ENCODE results near the gene STAG3.
A peak's percentile ranks its signal among the peaks of the same experiment; 100 is the strongest.
"Not testable (repeated sequence)": the region's sequence is repeated elsewhere in the genome, so short reads cannot be mapped to it uniquely, and the experiment has no call there.

STAG3 gene

DNA sequence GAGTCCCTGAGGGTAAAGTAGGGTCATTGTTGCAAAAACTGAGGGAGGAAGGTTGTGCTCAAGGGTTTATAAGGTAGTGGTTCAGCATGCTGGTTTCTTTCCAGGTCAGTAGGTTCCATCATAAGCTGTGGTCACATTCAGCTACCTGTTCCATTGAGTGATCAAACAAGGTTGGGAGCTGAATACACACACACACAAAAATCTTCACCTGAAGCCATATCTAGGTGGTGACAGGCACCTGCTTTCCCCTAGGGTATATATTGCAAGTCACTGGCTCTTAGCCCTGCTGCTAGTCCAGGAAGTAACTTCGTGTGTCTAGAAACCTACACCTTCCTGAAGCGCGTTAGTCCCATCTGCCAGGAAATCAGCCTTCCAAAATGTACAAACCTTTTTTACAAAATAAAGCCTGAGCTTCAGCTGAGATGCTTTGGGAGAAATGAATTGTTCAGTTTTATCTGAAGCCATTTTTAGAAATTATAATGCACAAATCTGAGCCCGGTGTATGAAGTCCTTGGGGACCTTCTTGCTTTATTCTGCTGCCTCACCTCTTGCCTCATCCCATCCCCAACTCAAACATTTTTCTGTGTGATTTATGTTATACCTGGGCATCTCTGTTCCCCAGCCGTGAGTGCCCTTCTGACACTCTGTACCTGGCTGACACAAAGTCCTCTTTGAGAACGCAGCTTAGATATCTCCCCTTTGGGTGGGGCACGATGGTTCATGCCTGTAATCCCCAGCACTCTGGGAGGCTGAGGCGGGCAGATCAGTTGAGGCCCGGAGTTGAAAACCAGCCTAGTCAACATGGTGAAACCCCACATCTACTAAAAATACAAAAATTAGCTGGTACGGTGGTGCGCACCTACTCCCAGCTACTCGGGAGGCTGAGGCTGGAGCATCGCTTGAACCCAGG is 39.6 kb upstream of the STAG3 start:
- no peak for DNase-seq (ENCODE audit: low spot score)
- Histone ChIP-seq H3K27ac (no peak overlapping the region), H3K4me3 (no peak overlapping the region)
- TF ChIP-seq, protein P1, sequence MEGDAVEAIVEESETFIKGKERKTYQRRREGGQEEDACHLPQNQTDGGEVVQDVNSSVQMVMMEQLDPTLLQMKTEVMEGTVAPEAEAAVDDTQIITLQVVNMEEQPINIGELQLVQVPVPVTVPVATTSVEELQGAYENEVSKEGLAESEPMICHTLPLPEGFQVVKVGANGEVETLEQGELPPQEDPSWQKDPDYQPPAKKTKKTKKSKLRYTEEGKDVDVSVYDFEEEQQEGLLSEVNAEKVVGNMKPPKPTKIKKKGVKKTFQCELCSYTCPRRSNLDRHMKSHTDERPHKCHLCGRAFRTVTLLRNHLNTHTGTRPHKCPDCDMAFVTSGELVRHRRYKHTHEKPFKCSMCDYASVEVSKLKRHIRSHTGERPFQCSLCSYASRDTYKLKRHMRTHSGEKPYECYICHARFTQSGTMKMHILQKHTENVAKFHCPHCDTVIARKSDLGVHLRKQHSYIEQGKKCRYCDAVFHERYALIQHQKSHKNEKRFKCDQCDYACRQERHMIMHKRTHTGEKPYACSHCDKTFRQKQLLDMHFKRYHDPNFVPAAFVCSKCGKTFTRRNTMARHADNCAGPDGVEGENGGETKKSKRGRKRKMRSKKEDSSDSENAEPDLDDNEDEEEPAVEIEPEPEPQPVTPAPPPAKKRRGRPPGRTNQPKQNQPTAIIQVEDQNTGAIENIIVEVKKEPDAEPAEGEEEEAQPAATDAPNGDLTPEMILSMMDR (IDR thresholded peaks at IDR 0.05), result no peak

DNA sequence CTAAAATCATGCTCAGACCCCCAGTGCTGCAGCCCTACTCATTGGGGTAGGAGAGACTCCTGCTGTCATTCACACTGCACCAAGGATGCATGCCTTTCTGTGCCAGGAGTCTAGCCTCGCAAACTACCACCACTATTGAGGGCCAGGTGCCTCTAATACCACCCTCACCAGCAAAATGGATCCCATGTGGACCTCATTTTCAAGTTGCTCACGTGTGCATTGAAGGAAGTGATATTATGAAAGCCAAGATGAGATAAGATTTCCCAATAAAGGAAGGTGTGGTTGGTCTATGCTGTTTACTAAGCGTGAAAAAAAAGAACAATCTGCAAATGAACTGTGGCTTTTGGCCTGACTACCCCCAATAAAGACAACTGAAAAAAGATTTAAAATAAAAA is 36.2 kb upstream of the STAG3 start:
- no peak for DNase-seq (ENCODE audit: low spot score)
- TF ChIP-seq, protein P1 (IDR thresholded peaks at IDR 0.05), result no peak
- Histone ChIP-seq H3K4me3 (no peak overlapping the region), H3K27ac (no peak overlapping the region)

DNA sequence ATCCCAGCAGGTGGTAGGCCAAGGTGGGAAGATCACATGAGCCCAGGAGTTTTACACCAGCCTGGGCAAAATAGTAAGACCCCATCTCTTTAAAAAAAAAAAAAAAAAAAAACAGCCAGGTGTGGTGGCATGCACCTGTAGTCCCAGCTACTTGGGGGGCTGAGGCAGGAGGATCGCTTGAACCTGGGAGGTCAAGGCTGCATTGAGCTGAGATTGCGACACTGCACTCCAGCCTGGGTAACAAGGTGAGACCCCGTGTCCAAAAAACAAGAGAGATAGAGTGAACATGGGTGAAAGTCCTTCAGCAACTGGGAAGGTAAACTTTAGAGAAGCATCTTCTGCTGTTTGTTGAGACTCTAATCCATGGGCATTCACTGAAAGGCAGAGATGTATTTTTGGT is 35.3 kb upstream of the STAG3 start:
- Histone ChIP-seq H3K27ac (no peak overlapping the region), H3K4me3 (no peak overlapping the region)
- TF ChIP-seq, protein P1 (IDR thresholded peaks at IDR 0.05), result no peak
- DNase-seq (ENCODE audit: low spot score), result no peak

DNA sequence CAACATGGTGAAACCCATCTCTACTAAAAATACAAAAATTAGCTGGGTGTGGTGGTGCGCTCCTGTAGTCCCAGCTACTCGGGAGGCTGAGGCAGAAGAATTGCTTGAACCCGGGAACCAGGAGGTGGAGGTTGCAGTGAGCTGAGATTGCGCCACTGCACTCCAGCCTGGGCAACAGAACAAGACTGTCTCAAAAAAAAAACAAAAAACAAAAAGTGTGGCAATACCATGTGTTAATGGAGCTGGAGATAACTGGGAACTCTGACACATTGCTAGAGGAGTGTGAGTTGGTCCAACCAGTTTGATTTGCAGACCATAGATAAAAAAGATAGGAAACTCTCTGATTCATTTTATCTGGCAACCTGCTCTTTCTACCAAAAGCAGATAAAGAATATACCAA is 31.4 kb upstream of the STAG3 start:
- not testable (repeated sequence) for H3K4me3 ChIP-seq; DNase-seq (ENCODE audit: low spot score); H3K27ac ChIP-seq

DNA sequence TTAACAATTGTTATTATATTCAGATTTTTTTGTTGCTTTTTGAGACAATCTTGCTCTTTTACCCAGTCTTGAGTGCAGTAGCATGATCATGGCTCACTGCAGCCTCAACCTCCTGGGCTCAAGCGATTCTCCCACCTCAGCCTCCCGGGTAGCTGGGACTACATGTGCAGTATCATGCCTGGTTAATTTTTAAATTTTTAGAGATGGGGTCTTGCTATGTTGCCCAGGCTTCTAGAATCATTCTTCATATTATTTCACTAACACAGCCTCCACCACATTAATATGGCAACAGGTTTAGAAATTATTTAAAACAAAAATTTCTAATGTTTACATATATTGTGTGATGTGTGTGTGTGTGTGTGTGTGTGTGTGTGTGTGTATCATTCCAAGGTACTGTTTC is 30.4 kb upstream of the STAG3 start:
- Histone ChIP-seq H3K4me3 (no peak overlapping the region), H3K27ac (no peak overlapping the region)
- DNase-seq (ENCODE audit: low spot score), result no peak
- TF ChIP-seq, protein P1 (IDR thresholded peaks at IDR 0.05), result no peak

DNA sequence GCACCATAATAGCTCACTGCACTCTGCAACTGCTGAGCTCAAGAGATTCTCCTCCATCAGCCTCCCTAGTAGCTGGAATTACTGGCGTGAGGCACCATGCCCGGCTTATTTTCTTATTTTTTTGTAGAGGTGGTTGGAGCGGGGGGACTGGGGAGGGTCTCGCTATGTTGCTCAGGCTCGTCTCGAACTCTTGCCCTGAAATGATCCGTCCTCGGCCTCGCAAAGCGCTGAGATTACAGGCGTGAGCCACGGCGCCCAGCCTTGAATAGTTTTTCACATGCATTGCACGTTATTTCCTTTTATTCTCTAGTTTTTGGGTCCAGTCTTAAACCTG is 29.5 kb upstream of the STAG3 start:
- TF ChIP-seq, protein P1 (IDR thresholded peaks at IDR 0.05), result no peak
- H3K27ac ChIP-seq, result peak overlapping the region; percentile 85 to 96
- no peak for DNase-seq (ENCODE audit: low spot score)
- peak overlapping the region; percentile 99 for H3K4me3 ChIP-seq

DNA sequence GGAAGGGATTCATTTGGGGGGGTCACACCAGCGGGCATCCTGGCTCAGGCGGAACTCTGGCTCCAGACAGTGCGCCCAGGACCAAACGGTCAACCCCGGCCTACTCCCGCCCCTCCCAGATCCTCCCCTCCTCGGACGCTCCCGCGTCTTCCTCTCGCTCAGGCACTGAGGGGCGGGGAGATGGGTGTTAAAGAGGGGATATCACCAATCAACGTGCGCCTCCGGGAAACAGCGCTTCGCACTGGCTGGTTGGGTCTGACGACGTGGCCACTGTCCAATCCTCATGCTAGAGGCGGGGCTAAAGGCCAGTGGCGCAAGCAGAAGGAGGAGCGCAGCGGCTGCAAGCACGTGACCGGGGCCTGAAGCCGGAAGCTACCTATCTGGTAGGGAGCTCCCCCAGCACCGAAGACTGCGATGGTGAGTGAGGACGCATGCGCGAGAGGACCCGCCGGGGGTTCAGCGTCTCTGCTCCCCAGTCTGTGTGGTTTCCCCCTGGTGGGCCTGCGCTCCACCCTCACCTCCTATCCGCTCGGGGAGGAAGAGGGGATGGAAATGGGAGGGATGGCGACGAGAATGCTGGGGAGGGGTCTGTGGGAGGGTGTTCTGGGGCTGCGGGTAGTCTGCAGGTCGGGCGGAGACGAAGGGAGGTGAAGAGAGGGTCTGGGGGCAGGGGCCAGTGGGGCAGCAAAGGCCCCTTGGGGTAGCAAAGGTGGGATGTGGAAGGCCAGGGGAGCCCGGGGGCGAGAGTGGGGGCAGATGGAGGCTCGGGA is 29.0 kb upstream of the STAG3 start, which contains the start of gene LAMTOR4:
Gene LAMTOR4 (plus strand): TSS at position 360 of the 770 bp plus-strand sequence. CDS start 55 bp downstream, at position 415.
- DNase-seq (ENCODE audit: low spot score), result peak; percentile 100
- Histone ChIP-seq H3K4me3 (peak within 1 kb of the TSS; percentile 99), H3K27ac (peak within 1 kb of the TSS; percentile 85 to 96)
- TF ChIP-seq, protein P1 (IDR thresholded peaks at IDR 0.05), result no peak
